Measurements from ENCODE around the gene MYL3. TPM values are rescaled to one million over a fixed set of nuclear protein-coding genes. Genes with fewer than 3 reads are reported as not detected.

The MYL3 gene
- polyA plus RNA-seq, 1 experiment = 1.0 TPM

GRCh38 chr3:46831841-46832240 is 31.4 kb downstream of the MYL3 start:
- ChIA-PET POLR2A (no interaction called here), CTCF (interaction anchor here (1.0 kb wide), 1 partner anchor 35 kb away, joined by 3 read pairs; no protein-coding TSS in a partner anchor)
- Histone ChIP-seq H3K4me3 (ENCODE audit: low read depth, low read length) (no peak overlapping the region), H3K36me3 (ENCODE audit: control insufficient read depth, insufficient read depth, low read length) (no peaks in the 10 kb centered on the region), H3K27me3 (ENCODE audit: control insufficient read depth, insufficient read depth, low read length) (peaks cover 3% of the 10 kb centered on the region; the same call in 1 of the 2 replicates)
- DNase-seq (ENCODE audit: low read depth) = no peak
- no peak for TF ChIP-seq CTCF (IDR thresholded peaks at IDR 0.05; ENCODE audit: insufficient read depth, low read depth, low read length)

GRCh38 chr3:46831316-46831715 is 31.9 kb downstream of the MYL3 start:
- H3K4me3 ChIP-seq (ENCODE audit: low read depth, low read length) = no peak overlapping the region
- no peak for DNase-seq (ENCODE audit: low read depth)
- ChIA-PET CTCF (no interaction called here), POLR2A (no interaction called here)
- no peak for TF ChIP-seq CTCF (IDR thresholded peaks at IDR 0.05; ENCODE audit: insufficient read depth, low read depth, low read length)
- H3K36me3 ChIP-seq (ENCODE audit: control insufficient read depth, insufficient read depth, low read length) = no peaks in the 10 kb centered on the region
- H3K27me3 ChIP-seq (ENCODE audit: control insufficient read depth, insufficient read depth, low read length) = peaks cover 3% of the 10 kb centered on the region; the same call in 1 of the 2 replicates

GRCh38 chr3:46830801-46831200 is 32.4 kb downstream of the MYL3 start:
- ChIA-PET CTCF (no interaction called here), POLR2A (no interaction called here)
- Histone ChIP-seq H3K4me3 (ENCODE audit: low read depth, low read length) (no peak overlapping the region), H3K27me3 (ENCODE audit: control insufficient read depth, insufficient read depth, low read length) (peaks cover 3% of the 10 kb centered on the region; the same call in 1 of the 2 replicates), H3K36me3 (ENCODE audit: control insufficient read depth, insufficient read depth, low read length) (no peaks in the 10 kb centered on the region)
- no peak for TF ChIP-seq CTCF (IDR thresholded peaks at IDR 0.05; ENCODE audit: insufficient read depth, low read depth, low read length)
- no peak for DNase-seq (ENCODE audit: low read depth)

- no peak for DNase-seq (ENCODE audit: low read depth)
- Histone ChIP-seq H3K36me3 (ENCODE audit: control insufficient read depth, insufficient read depth, low read length) (no peaks in the 10 kb centered on the region), H3K4me3 (ENCODE audit: low read depth, low read length) (no peak overlapping the region), H3K27me3 (ENCODE audit: control insufficient read depth, insufficient read depth, low read length) (peaks cover 3% of the 10 kb centered on the region; the same call in 1 of the 2 replicates)
- CTCF ChIA-PET = no interaction called here
- no peak for TF ChIP-seq CTCF (IDR thresholded peaks at IDR 0.05; ENCODE audit: insufficient read depth, low read depth, low read length)
- POLR2A ChIA-PET = no interaction called here
Observed at GRCh38 chr3:46829699-46830208, 33.5 kb downstream of the MYL3 start.

- Histone ChIP-seq H3K27me3 (ENCODE audit: control insufficient read depth, insufficient read depth, low read length) (peaks cover 1% of the 10 kb centered on the region; the same call in 1 of the 2 replicates), H3K36me3 (ENCODE audit: control insufficient read depth, insufficient read depth, low read length) (no peaks in the 10 kb centered on the region), H3K4me3 (ENCODE audit: low read depth, low read length) (no peak overlapping the region)
- ChIA-PET CTCF (no interaction called here), POLR2A (no interaction called here)
- DNase-seq (ENCODE audit: low read depth) = no peak
- TF ChIP-seq CTCF (IDR thresholded peaks at IDR 0.05; ENCODE audit: insufficient read depth, low read depth, low read length) = no peak
Observed at GRCh38 chr3:46825450-46825849, 37.8 kb downstream of the MYL3 start.

Data from BJ (cell line).